IPS-15b (cell line): ENCODE measurements around the gene ALG8.
"Not testable (repeated sequence)": the region's sequence is repeated elsewhere in the genome, so short reads cannot be mapped to it uniquely, and the experiment has no call there.

ENCODE experiments used
- H3K27me3 ChIP-seq: one replicate; pipeline ENCODE4 v1.6.1; 2013; ENCODE audit warnings: low read length; ENCODE audit not compliant: control insufficient read depth, insufficient read depth
- H3K36me3 ChIP-seq: one replicate; pipeline ENCODE4 v1.6.1; 2013; ENCODE audit warnings: low read length; ENCODE audit not compliant: control insufficient read depth, insufficient read depth
- H3K4me1 ChIP-seq: one replicate; pipeline ENCODE4 v1.6.1; 2013; ENCODE audit warnings: mild to moderate bottlenecking, low read length; ENCODE audit not compliant: control insufficient read depth, insufficient read depth
- H3K4me3 ChIP-seq: one replicate; pipeline ENCODE4 v1.5.1; 2013; ENCODE audit warnings: low read depth, low read length
- H3K9ac ChIP-seq: one replicate; pipeline ENCODE4 v1.6.1; 2013; ENCODE audit warnings: low read depth, mild to moderate bottlenecking, low read length
- H3K9me3 ChIP-seq: one replicate; pipeline ENCODE4 v1.6.1; 2013; ENCODE audit warnings: mild to moderate bottlenecking, low read length; ENCODE audit not compliant: control insufficient read depth, insufficient read depth

Gene ALG8

DNA sequence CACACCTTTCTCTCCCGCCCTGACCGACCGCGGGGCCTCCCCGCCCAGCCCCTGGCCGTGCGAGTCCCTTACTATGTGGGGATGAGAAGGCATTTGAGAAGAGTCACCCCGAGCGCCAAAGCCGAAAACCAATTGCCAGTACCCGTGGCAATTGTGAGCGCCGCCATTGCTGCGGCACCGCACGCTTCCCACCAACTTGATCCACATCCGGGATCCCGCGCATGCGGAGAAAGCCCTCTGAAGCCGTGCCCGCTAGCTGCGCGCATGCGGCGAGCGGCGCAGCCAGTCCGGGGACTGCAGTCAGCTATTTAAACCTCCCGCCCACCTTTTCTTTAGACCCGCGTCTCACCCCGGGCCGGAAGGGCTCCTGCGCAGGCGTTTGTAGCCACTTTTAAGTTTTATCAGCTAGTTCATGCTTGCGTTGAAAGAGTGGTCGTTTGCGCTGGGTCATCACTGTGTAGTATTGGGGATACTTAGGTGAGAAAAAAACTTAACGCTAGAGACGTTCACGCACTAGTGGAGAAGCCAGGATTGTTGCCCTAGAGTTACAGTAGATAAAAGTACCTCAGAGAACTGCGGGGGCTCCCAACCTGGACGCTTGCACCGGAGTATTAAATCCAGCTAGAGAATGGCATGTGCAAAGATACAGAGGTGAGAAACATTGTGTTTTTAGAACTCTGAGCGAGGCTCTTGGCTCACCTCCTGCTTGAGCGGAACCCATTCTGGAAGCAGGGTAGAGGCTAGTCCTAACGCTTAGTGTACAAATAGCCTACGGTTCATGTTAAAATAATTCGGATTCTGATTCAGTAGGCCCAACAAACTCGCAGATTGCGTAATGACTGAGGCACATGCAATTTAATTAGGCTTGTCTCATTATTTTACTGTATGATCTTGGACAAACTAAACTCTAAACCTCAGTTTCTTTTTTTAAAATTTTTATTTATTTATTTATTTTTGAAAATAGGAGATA lies at the start of gene ALG8:
ALG8 (minus strand) TSS at position 205 of the 970 bp plus-strand sequence; CDS start at position 167, 38 bp downstream.
- H3K9me3 ChIP-seq = no peaks in the 10 kb centered on the region
- no peaks in the 10 kb centered on the region for H3K27me3 ChIP-seq
- peaks cover 10% of the 10 kb centered on the region for H3K36me3 ChIP-seq
- no peaks in the 10 kb centered on the region for H3K4me1 ChIP-seq
- peak within 1 kb of the TSS; percentile 99 for H3K4me3 ChIP-seq
- peak within 1 kb of the TSS; percentile 96 for H3K9ac ChIP-seq

DNA sequence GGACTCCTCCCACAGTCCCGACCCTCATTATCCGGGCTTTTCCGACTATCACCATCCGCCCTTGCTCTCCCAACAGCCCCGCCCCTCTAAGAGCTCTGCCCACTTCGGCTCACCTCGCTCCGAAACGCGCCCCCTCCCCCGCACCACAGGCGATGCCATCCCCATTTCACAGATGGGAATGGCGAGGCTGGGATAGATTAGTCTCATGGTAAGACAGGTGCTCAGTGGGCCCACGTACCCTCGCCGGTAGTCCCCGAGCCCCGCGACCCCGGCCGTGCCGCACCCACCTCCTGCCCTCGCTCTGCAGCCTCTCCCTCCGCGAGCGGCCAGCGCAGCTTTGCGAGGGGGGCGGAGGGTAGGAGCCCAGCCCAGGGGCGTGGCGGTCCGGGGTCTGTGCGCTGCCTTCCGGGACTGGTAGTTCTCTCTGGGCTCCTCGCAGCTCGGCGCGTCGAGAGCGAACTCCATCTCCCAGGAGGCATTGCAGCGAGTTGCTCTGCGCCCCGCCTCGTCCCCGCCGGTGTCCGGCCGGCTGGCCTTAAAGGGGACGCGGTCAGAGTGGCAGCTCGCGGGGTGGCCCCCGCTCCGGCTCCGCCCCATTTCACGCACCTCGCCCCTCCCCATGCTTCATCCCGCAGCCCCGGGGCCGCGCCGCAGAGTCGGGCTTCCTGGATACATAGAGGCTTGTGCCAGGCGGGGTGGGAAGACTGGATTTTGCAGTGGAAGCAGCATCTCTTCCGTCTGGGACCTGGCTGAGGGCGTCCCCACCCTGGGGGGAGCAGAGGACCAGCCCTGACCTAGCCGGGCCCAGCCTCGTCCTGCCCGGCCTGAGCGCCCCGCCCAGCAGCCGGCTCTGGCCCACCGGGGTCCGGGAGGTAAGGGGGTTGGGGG lies 49.1 kb upstream of the ALG8 start, which contains the start of the genes KCTD21 and USP35:
KCTD21 (minus strand) TSS at position 341 of the 888 bp plus-strand sequence. CDS start 14,072 bp downstream, outside the sequence.
USP35 (plus strand) TSS at position 634 of the 888 bp plus-strand sequence. CDS start 7,327 bp downstream, outside the sequence.
- no peaks in the 10 kb centered on the region for H3K36me3 ChIP-seq
- peaks cover 4% of the 10 kb centered on the region for H3K4me1 ChIP-seq
- peak within 1 kb of the TSS; percentile 86 for H3K4me3 ChIP-seq
- no peak within 1 kb of the TSS for H3K9ac ChIP-seq
- H3K9me3 ChIP-seq = no peaks in the 10 kb centered on the region
- H3K27me3 ChIP-seq = peaks cover 8% of the 10 kb centered on the region

DNA sequence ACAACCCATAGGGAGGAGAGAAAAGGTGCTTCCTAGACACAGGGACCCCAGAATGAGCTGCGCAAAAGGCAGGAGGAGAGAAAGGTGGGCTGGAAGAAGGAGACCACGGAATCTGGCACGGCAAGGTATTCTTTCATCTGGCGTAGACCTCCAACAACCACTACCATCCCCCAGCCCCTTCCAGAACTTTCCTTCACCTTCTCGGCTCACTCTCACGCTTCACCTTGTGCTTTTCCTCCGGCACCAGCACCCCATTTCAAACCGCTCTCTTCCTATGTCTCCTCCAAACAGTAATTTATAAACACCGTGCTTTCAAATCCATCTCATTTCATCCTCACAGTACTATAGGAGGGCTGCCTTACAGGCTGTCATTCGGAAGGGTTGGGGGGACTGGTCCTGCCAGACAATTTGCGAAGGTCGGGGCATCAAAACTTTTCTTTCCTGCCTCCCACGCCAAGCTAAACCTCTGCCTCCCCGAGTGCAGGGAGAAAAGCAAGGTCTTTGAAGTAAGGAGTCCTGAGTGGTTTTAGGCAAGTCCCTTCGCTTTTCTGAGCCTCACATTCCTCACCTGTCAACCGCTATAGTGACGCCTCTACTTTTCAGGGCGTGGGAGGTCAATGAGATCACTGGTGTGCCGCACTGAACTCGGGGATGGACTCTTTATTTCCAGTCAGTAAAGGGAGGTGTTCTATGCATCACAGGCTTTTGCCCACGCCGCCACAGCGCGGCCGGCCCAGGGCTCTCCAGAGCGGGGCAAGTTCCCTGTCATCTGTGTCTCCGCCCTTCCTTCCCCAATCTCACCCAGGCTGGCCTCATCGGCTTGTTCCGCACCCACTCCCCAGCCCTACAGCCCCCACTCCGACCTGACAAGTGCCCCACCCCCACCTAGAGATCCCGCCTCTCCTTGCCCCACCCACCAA lies 48.2 kb upstream of the ALG8 start:
- Histone ChIP-seq H3K27me3 (peaks cover 8% of the 10 kb centered on the region), H3K36me3 (no peaks in the 10 kb centered on the region), H3K4me1 (peaks cover 4% of the 10 kb centered on the region), H3K4me3 (peak overlapping the region; percentile 84), H3K9ac (no peak overlapping the region), H3K9me3 (no peaks in the 10 kb centered on the region)

DNA sequence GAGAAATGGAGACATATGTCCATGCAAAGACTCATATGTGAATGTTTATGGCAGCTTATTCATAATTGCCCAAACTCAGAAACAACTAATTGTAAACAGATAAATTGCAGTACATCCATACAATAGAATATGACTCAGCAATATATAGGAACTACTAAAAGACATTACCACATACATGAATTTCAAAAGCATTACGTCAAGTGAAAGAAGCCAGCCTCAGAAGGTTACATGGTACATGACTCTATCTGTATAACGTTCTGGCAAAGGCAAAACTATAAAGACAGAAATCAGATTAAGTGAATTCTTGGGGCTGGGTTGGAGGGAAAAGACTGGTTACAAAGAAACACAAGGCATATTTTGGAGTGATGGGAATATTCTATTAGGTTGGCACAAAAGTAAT lies 41.8 kb upstream of the ALG8 start:
- Histone ChIP-seq H3K27me3 (no peaks in the 10 kb centered on the region), H3K4me3 (no peak overlapping the region), H3K9me3 (no peaks in the 10 kb centered on the region), H3K9ac (no peak overlapping the region), H3K4me1 (no peaks in the 10 kb centered on the region), H3K36me3 (no peaks in the 10 kb centered on the region)

DNA sequence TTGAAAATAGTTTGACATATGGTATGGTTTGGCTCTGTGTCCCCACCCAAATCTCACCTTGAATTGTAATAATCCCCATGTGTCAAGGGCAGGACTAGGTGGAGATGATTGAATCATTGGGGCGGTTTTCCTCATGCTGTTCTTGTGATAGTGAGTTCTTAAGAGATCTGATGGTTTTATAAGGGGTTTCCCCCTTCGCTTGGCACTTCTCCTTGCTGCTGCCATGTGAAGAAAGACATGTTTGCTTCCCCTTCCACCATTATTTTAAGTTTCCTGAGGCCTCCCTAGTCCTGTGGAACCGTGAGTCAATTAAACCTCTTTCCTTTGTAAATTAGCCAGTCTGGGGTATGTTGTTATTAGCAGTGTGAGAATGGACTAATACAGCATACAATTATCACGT lies 41.3 kb upstream of the ALG8 start:
- H3K4me1 ChIP-seq = no peaks in the 10 kb centered on the region
- H3K9me3 ChIP-seq = no peaks in the 10 kb centered on the region
- H3K9ac ChIP-seq = no peak overlapping the region
- no peaks in the 10 kb centered on the region for H3K36me3 ChIP-seq
- no peaks in the 10 kb centered on the region for H3K27me3 ChIP-seq
- H3K4me3 ChIP-seq = no peak overlapping the region

DNA sequence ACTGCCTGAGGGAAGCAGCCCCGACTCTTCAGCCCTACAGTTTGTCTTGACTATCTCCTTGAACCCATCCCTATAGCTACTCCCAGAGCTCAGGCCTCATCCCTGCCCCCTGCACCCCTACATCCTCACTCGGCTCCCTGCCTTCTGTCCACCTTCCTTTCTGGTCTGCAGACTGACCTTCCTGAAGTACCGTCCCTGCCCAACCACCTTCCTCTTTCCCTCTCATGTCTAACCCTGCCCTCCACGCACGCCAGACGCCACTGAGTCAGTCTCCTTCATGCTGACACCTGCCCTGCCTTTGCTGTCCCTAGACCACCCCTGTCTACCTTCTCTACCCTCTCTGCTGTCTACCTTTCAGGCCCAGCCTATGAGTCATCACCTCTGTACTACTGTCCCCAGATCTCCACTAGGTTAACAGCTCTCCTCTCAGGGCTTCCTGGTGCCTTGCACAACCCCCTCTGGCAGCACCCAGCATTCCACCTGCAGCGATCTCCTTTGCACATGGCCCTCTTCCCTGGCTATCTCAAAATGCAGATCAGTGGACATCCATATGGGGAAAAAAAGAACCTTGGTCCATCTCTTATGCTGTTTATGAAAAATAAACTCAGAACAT lies 40.1 kb upstream of the ALG8 start:
- H3K4me1 ChIP-seq = no peaks in the 10 kb centered on the region
- no peaks in the 10 kb centered on the region for H3K27me3 ChIP-seq
- H3K4me3 ChIP-seq = no peak overlapping the region
- no peaks in the 10 kb centered on the region for H3K9me3 ChIP-seq
- no peaks in the 10 kb centered on the region for H3K36me3 ChIP-seq
- H3K9ac ChIP-seq = no peak overlapping the region

DNA sequence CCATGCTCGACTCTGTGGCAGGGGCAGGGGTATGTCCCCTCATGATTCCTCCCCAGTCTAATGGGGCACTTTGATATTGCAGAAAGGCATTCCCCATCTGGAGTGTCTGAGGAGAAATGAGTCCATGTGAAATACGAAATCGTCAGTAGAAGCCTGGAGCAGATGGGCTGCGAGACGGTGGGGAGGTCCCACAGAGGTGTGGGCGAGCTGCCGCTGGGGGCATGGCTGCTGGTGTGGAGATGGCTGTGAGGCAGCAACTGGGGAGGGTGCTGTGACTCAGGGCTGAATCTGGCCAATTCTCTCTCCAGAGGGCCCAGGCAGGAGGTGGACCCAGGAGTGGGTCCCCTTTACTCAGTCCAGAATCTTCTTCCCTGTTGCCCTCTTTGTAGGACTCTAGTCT lies 37.8 kb upstream of the ALG8 start:
- Histone ChIP-seq H3K9me3 (no peaks in the 10 kb centered on the region), H3K27me3 (no peaks in the 10 kb centered on the region), H3K36me3 (peaks cover 2% of the 10 kb centered on the region), H3K4me3 (no peak overlapping the region), H3K9ac (no peak overlapping the region), H3K4me1 (no peaks in the 10 kb centered on the region)

DNA sequence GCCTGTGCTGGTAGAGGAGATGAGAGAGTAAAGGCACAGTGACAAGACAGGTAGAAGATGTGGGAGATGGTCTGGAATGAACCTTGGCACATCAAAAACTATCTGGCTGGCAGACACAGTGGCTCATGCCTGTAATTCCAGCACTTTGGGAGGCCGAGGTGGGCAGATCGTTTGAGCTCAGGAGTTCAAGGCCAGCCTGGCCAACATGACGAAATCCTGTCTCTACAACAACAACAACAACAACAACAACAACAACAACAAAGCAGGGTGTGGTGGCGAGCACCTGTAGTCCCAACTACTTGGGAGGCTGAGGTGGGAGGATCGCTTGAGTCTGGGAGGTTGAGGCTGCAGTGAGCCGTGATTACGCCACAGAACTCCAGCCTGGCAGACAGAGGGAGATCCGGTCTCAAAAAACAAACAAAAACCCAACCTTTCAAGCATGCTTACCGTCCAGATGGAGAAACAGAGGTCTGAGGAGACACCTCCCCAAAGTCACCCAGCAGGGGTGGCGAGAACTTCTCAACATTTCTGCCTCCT lies 37.2 kb upstream of the ALG8 start:
- no peaks in the 10 kb centered on the region for H3K4me1 ChIP-seq
- H3K9me3 ChIP-seq = no peaks in the 10 kb centered on the region
- no peak overlapping the region for H3K4me3 ChIP-seq
- H3K36me3 ChIP-seq = peaks cover 2% of the 10 kb centered on the region
- H3K9ac ChIP-seq = no peak overlapping the region
- no peaks in the 10 kb centered on the region for H3K27me3 ChIP-seq

DNA sequence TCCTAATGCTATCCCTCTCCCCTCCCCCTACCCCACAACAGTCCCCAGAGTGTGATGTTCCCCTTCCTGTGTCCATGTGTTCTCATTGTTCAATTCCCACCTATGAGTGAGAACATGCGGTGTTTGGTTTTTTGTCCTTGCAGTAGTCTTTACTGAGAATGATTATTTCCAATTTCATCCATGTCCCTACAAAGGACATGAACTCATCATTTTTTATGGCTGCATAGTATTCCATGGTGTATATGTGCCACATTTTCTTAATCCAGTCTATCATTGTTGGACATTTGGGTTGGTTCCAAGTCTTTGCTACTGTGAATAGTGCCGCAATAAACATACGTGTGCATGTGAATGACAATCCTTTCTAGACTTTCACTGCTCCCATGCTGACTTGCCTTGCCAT lies 36.4 kb upstream of the ALG8 start:
- not testable (repeated sequence) for H3K4me1 ChIP-seq, H3K27me3 ChIP-seq, H3K36me3 ChIP-seq, H3K4me3 ChIP-seq, H3K9me3 ChIP-seq, H3K9ac ChIP-seq

DNA sequence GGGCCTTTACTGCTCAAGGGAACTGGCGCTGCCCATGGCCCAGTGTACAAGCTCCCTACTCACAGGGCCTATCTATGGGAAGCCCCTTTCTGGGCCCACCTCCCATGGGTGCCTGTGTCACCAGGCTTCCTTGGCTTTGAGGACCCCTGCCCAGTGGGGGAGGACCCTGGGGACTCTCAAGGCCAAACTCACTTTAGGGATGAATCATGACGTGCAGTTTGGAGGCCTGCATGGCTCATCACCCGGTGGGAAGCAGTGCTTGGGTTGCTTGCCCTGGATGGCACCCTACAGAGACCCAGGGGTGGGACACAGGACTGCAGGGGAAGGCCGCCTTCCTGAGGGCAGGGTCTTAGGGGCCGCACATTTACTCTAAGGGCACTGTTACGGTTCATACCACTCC lies 32.5 kb upstream of the ALG8 start:
- H3K36me3 ChIP-seq = peaks cover 2% of the 10 kb centered on the region
- H3K27me3 ChIP-seq = no peaks in the 10 kb centered on the region
- no peaks in the 10 kb centered on the region for H3K9me3 ChIP-seq
- no peak overlapping the region for H3K4me3 ChIP-seq
- H3K4me1 ChIP-seq = no peaks in the 10 kb centered on the region
- H3K9ac ChIP-seq = no peak overlapping the region
